ENCODE data around the gene CARM1. TPM values are rescaled to one million over a fixed set of nuclear protein-coding genes. Genes with fewer than 3 reads are reported as not detected.

The CARM1 gene
- polyA plus RNA-seq, 1 donor from 2014 or later, result 22.3 TPM

DNA sequence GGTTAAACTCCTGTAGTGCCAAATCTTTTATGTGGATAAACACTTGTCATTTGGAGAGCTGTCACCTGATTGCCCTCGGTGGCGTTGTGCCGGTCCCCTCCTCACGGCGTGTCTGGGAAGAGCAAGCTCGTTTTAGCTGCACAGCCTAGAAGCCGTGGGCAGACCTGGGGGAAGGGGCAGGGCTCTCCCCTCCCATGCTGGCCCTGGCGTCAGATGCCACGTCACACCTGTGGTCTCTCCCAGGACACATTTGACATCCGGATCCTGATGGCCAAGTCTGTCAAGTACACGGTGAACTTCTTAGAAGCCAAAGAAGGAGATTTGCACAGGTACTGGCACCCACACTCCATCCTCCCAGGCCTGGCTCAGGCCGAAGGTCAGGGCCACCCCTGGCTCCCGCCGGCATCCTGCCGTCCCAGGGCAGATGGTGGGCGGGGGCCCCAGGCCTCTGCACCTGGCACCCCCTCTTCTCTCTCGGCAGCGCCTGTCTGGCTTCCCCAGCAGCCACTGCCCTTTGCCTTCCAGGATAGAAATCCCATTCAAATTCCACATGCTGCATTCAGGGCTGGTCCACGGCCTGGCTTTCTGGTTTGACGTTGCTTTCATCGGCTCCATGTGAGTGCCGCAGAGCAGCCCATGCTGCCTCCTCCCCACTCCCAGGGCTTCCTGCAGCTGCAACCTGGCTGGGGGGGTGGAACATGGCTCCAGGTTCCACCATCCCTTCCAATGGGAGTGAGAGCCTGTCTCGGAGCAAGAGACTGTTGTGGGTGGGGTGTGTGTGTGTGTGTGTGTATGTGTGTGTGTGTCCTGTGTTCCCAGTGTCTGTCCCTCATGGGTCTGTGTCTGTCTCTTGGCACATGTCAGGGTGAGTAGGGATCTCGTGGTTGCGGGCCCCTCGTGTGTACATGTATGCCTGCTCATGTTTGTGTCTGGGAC is 48.3 kb downstream of the CARM1 start:
- no peak overlapping the region for H3K27ac ChIP-seq (ENCODE audit: low read length)
- no peaks in the 10 kb centered on the region for H4K20me1 ChIP-seq (ENCODE audit: insufficient read depth)
- H3K9ac ChIP-seq (ENCODE audit: low read length), result no peak overlapping the region
- no peaks in the 10 kb centered on the region for H3K27me3 ChIP-seq (ENCODE audit: insufficient read depth, low read depth, low read length)
- H3K9me3 ChIP-seq (ENCODE audit: low read length), result no peaks in the 10 kb centered on the region
- H3K36me3 ChIP-seq (ENCODE audit: insufficient read depth, low read length), result no peaks in the 10 kb centered on the region
- H3K79me2 ChIP-seq (replicated peaks; ENCODE audit: insufficient read depth, low read length), result no peaks in the 10 kb centered on the region
- no peak for TF ChIP-seq POLR2AphosphoS5 (IDR thresholded peaks at IDR 0.05)
- no peak for TF ChIP-seq EZH2 (IDR thresholded peaks at IDR 0.05; ENCODE audit: borderline replicate concordance, insufficient read depth, low read length, poor library complexity, severe bottlenecking)
- no peak for TF ChIP-seq SMC3 (conservative IDR thresholded peaks at IDR 0.05; ENCODE audit: poor library complexity)
- no peak for TF ChIP-seq TAF1 (IDR thresholded peaks at IDR 0.05; ENCODE audit: low read depth)
- TF ChIP-seq, protein P1, sequence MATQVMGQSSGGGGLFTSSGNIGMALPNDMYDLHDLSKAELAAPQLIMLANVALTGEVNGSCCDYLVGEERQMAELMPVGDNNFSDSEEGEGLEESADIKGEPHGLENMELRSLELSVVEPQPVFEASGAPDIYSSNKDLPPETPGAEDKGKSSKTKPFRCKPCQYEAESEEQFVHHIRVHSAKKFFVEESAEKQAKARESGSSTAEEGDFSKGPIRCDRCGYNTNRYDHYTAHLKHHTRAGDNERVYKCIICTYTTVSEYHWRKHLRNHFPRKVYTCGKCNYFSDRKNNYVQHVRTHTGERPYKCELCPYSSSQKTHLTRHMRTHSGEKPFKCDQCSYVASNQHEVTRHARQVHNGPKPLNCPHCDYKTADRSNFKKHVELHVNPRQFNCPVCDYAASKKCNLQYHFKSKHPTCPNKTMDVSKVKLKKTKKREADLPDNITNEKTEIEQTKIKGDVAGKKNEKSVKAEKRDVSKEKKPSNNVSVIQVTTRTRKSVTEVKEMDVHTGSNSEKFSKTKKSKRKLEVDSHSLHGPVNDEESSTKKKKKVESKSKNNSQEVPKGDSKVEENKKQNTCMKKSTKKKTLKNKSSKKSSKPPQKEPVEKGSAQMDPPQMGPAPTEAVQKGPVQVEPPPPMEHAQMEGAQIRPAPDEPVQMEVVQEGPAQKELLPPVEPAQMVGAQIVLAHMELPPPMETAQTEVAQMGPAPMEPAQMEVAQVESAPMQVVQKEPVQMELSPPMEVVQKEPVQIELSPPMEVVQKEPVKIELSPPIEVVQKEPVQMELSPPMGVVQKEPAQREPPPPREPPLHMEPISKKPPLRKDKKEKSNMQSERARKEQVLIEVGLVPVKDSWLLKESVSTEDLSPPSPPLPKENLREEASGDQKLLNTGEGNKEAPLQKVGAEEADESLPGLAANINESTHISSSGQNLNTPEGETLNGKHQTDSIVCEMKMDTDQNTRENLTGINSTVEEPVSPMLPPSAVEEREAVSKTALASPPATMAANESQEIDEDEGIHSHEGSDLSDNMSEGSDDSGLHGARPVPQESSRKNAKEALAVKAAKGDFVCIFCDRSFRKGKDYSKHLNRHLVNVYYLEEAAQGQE (IDR thresholded peaks at IDR 0.05; ENCODE audit: borderline replicate concordance), result no peak
- TF ChIP-seq RAD21 (conservative IDR thresholded peaks at IDR 0.05), result no peak
- TF ChIP-seq, protein P2, sequence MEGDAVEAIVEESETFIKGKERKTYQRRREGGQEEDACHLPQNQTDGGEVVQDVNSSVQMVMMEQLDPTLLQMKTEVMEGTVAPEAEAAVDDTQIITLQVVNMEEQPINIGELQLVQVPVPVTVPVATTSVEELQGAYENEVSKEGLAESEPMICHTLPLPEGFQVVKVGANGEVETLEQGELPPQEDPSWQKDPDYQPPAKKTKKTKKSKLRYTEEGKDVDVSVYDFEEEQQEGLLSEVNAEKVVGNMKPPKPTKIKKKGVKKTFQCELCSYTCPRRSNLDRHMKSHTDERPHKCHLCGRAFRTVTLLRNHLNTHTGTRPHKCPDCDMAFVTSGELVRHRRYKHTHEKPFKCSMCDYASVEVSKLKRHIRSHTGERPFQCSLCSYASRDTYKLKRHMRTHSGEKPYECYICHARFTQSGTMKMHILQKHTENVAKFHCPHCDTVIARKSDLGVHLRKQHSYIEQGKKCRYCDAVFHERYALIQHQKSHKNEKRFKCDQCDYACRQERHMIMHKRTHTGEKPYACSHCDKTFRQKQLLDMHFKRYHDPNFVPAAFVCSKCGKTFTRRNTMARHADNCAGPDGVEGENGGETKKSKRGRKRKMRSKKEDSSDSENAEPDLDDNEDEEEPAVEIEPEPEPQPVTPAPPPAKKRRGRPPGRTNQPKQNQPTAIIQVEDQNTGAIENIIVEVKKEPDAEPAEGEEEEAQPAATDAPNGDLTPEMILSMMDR (IDR thresholded peaks at IDR 0.05; ENCODE audit: poor library complexity, severe bottlenecking), result no peak
- no peak for TF ChIP-seq EP300 (conservative IDR thresholded peaks at IDR 0.05; ENCODE audit: poor library complexity, severe bottlenecking)
- TF ChIP-seq MXI1 (conservative IDR thresholded peaks at IDR 0.05; ENCODE audit: poor library complexity, severe bottlenecking), result no peak
- H3K9me2 ChIP-seq (ENCODE audit: insufficient read depth, low read length), result no peaks in the 10 kb centered on the region
- no peak overlapping the region for H3K4me2 ChIP-seq (ENCODE audit: low read length)
- H2AFZ ChIP-seq (ENCODE audit: low read depth, low read length), result no peak overlapping the region
- H3F3A ChIP-seq (ENCODE audit: insufficient read depth, low read length, poor library complexity, severe bottlenecking), result no peaks in the 10 kb centered on the region
- H3K4me3 ChIP-seq (ENCODE audit: low read length), result no peak overlapping the region

DNA sequence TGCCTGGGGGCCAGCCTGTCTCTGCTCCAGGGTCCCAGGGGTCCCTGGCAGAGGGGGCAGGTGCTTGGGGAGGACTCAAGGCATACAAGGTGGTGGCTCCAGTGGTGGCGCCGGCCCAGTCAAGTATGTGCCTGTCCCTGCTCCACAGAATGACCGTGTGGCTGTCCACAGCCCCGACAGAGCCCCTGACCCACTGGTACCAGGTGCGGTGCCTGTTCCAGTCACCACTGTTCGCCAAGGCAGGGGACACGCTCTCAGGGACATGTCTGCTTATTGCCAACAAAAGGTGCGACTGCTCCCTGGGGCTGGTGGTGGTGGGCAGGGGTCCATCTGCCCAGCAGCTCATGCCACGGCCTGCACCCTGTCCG is 48.9 kb downstream of the CARM1 start:
- Histone ChIP-seq H3K9me2 (ENCODE audit: insufficient read depth, low read length) (no peaks in the 10 kb centered on the region), H3K27ac (ENCODE audit: low read length) (no peak overlapping the region), H3K36me3 (ENCODE audit: insufficient read depth, low read length) (no peaks in the 10 kb centered on the region), H4K20me1 (ENCODE audit: insufficient read depth) (no peaks in the 10 kb centered on the region), H3K9ac (ENCODE audit: low read length) (no peak overlapping the region), H3K4me2 (ENCODE audit: low read length) (no peak overlapping the region), H3K79me2 (replicated peaks; ENCODE audit: insufficient read depth, low read length) (no peaks in the 10 kb centered on the region), H3K4me3 (ENCODE audit: low read length) (no peak overlapping the region), H3K27me3 (ENCODE audit: insufficient read depth, low read depth, low read length) (no peaks in the 10 kb centered on the region), H3K9me3 (ENCODE audit: low read length) (no peaks in the 10 kb centered on the region), H2AFZ (ENCODE audit: low read depth, low read length) (no peak overlapping the region), H3F3A (ENCODE audit: insufficient read depth, low read length, poor library complexity, severe bottlenecking) (no peaks in the 10 kb centered on the region)
- TF ChIP-seq, protein P1 (IDR thresholded peaks at IDR 0.05; ENCODE audit: borderline replicate concordance), result no peak
- no peak for TF ChIP-seq MXI1 (conservative IDR thresholded peaks at IDR 0.05; ENCODE audit: poor library complexity, severe bottlenecking)
- TF ChIP-seq, protein P2 (IDR thresholded peaks at IDR 0.05; ENCODE audit: poor library complexity, severe bottlenecking), result no peak
- TF ChIP-seq SMC3 (conservative IDR thresholded peaks at IDR 0.05; ENCODE audit: poor library complexity), result no peak
- no peak for TF ChIP-seq TAF1 (IDR thresholded peaks at IDR 0.05; ENCODE audit: low read depth)
- no peak for TF ChIP-seq EZH2 (IDR thresholded peaks at IDR 0.05; ENCODE audit: borderline replicate concordance, insufficient read depth, low read length, poor library complexity, severe bottlenecking)
- TF ChIP-seq POLR2AphosphoS5 (IDR thresholded peaks at IDR 0.05), result no peak
- no peak for TF ChIP-seq RAD21 (conservative IDR thresholded peaks at IDR 0.05)
- TF ChIP-seq EP300 (conservative IDR thresholded peaks at IDR 0.05; ENCODE audit: poor library complexity, severe bottlenecking), result no peak

Measured in neural cell (in vitro differentiated cells).